Dermis microvascular lymphatic vessel endothelial cell (primary cell): ENCODE data around the gene TMPRSS4. TPM values are rescaled to one million over a fixed set of nuclear protein-coding genes. Genes with fewer than 3 reads are reported as not detected.

Experiments
- DNase-seq, 2 donors: peaks; one replicate each; pipeline versions ENCODE4 v3.0.0 to v3.0.0-alpha.2; 2010; ENCODE audit warnings: low read depth in 2 of 2
- total RNA-seq: library from RNA; depleted of rRNA; stranded (reverse); fragments of >200 nt; gene quantifications from 2 replicates; pipeline ENCODE4 v1.2.1, GENCODE V29; 2014

Gene TMPRSS4, protein sequence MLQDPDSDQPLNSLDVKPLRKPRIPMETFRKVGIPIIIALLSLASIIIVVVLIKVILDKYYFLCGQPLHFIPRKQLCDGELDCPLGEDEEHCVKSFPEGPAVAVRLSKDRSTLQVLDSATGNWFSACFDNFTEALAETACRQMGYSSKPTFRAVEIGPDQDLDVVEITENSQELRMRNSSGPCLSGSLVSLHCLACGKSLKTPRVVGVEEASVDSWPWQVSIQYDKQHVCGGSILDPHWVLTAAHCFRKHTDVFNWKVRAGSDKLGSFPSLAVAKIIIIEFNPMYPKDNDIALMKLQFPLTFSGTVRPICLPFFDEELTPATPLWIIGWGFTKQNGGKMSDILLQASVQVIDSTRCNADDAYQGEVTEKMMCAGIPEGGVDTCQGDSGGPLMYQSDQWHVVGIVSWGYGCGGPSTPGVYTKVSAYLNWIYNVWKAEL
- total RNA-seq = not detected in 2 replicates

DNA sequence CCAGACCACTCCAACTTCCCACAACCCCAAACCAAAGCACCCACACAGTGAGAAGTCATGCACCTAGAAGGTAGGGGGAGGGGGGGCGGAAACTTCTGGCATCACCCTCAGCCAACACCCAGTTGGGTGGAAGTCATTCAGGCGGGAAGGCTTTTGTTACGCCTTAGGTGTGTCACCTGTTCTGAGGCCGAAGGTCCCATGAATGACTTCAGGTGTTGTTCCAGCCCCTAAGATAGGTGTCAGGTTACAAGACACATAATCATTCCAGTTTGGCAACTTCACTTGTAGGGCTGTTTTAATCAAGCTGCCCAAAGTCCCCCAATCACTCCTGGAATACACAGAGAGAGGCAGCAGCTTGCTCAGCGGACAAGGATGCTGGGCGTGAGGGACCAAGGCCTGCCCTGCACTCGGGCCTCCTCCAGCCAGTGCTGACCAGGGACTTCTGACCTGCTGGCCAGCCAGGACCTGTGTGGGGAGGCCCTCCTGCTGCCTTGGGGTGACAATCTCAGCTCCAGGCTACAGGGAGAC is at the start of gene TMPRSS4:
Gene TMPRSS4, plus strand, starts transcription at position 325 of the 528 bp plus-strand sequence. CDS start 225 bp downstream, outside the sequence.
- no peak for DNase-seq

DNA sequence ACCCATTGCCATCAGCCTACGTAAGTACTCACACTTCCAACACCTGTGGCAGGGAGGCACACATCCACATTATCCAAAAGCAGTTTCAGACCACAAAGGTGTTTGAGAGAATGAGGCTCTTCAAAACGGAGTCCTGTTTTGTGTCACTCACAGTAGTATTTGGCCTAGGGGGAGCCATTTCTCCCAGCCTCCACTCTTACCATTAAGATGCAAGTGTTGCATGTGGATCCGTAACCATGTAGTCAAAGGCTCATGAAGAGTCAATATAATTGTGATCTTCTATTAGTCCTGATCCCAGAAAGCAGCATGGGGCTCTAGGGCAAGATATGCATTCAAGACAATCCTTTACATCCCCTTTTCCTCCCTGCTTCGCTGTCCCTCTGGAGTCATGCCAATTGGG is 49.2 kb upstream of the TMPRSS4 start:
- DNase-seq = no peak

DNA sequence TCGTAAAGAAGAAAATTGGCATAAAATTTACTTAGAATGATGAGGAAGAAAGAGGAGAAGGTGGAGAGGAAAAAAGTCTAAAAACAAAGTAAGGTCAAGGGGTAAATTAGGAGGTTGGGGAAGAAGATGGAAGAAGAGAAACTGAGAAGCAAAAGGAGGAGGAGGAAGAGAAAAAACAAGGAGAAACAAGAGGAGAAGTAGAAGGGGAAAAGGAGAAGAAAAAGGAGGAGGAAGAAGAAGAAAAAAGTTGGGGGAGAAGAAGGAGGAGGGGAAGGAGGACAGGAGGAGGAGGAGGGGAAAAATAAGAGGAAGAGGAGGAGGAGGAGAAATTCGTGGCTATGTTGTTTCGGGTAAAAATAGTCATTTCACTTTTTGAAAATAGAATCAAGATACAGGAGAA is 48.3 kb upstream of the TMPRSS4 start:
- no peak for DNase-seq

DNA sequence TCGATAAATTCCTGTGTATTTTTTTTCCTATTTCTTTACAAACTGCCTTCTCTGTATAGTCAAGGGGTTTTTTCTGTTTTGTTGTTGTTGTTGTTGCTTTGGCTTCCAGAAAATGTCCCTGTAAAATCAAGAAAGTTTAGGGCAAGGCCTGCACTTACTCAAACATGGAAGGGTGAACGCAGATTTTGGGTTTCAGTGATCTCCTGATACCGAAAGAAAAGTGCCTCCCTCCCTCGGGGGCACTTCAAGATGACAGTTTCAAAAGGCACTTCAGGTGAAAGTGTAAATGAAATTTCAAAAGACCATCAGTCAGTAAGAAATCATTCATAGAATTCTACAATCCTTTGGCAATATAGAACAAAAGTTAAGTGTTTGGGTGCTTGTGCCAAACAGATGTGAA is 43.4 kb upstream of the TMPRSS4 start:
- DNase-seq = no peak

DNA sequence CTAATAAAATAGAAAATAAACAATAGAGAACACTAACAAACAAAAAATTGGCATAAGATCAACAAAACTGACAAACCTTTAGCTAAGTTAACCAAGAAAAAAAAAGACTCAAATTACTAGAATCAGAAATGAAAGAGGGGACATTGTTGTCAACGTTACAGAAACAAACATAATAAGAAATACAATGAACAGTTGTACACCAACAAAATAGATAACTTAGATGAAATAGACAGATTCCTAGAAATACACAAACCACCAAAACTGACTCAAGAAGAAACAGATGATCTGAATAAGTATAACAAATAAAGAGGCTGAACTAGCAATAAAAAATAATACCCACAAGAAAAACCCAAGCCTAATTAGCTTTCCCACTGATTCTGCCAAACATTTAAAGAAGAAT is 34.7 kb upstream of the TMPRSS4 start:
- no peak for DNase-seq

DNA sequence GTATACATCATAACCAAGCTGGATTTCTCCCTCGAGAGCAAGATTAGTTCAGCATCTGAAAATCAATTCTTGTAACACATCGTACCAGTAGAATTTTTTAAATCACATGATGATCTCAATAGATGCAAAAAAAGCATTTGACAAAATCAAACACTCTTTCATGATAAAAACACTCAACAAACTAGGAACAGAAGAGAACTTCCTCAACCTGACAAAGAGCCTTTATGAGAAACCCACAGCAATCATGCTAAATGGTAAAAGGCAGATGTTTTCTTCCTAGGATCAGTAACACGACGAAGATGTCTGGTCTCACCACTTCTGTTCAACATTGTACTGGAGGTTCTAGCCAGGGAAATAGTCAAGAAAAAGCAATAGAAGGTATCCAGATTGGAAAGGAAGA is 34.1 kb upstream of the TMPRSS4 start:
- DNase-seq = no peak

DNA sequence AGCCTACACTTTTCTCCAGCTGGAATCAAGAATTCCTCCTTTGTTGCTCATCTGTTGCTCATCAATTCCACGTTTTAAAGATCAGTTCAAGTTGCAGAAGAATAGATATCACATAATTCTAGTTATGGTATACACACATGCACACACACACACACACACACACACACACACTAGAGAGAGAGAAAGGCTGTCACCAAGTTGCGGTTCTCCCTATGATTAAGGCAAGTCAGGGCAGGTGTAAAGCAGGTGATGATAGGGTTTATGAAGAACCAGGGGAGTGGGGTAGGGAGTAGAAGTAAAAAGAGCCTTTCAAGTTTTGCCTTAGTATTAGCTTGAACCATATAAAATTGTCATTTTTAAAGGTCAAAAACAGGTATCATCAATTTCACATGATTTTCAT is 31.7 kb upstream of the TMPRSS4 start:
- no peak for DNase-seq

DNA sequence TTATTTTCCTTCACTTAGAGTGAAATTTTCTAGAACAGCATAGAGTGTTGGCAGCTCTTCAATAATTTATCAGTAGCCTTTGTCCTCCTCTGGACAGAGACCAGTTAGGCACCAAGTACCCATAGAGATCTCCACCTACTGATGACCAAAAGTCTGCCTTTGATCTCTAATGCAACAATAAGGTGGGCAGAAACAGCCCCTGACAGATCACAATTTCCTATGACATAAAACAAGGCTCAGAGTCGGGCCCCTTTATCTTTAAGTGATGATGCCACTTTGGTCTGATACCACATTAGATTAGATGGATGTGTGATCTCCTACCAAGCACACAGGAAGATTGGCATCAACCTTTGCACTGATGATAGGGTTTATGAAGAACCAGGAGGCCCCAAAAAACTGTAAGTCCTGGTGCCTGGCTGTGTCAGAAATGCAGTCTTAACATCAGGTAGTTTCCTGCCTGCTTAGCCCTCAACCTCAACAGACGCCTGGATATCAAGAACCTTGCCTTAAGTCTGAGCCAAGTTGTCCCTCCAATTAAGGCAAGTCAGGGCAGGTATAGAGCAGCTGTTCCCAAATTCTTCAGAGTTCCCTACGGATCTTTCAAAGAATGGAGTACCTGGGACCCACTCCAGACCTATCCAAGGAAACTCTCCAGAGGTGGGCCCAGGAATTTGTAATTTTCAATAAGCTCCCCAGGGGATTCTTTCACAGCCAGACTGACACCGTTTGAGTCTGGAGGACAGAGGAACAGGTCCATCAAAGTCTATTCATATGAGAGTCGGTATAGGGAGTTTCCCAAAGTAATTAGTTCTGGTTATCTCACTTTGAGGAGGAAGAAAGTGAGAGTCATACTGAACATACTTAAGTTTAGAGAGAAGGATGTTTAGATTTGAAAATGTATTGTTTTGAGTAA is 30.6 kb upstream of the TMPRSS4 start:
- DNase-seq = no peak

DNA sequence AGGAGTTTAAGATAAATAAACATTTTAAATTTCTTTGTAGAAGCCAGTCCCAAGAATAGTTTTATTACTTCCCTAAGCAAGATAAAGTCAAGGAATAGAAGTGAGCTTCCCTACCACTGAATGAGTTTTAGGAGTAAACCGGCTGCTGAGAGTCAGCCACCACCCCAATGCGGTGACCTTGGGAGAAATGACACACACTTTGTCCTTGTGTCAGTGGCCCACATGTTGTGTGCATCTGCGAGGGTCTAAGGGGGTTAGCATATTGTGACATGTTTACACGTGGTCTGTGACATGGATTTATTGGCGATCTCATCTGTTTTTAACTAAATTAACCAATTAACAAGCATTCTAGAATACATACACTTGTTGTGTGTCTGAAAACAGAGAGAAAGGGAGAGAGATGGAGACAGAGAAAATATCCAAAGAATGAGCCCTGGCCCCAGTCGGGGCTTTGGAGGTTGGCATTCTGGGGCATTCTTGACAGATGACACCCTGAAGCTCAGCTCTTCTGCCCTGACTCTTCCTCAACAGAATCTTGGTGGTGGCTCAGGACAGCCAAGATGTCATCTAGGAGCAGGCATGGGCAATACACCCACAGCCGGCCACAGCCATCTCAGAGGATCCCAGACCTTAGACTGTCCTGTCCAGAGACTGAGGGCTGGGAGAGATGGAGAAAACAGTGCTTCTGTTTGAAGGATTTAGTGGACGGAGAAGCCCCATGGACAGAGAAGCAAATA is 29.7 kb upstream of the TMPRSS4 start:
- DNase-seq = no peak

DNA sequence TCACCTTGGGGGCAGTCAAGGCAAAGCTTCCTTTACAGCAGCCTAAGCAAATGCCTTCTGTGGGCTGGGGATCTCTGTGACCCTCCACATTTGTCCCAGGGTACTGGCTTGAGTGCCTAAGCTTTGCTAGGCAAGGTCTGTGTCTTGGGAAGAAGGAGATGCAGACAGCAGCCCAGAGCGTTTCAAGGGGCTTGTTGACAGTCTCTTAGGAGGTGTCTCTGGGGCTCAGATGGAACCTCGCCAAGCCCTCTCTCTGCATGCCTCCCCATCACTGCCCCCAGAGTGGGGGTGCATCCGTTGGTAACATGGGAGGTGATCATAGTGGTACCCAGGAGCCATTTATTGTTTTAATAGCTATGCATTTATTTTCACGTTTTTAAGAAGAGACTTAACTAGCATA is 29.1 kb upstream of the TMPRSS4 start:
- DNase-seq = no peak

DNA sequence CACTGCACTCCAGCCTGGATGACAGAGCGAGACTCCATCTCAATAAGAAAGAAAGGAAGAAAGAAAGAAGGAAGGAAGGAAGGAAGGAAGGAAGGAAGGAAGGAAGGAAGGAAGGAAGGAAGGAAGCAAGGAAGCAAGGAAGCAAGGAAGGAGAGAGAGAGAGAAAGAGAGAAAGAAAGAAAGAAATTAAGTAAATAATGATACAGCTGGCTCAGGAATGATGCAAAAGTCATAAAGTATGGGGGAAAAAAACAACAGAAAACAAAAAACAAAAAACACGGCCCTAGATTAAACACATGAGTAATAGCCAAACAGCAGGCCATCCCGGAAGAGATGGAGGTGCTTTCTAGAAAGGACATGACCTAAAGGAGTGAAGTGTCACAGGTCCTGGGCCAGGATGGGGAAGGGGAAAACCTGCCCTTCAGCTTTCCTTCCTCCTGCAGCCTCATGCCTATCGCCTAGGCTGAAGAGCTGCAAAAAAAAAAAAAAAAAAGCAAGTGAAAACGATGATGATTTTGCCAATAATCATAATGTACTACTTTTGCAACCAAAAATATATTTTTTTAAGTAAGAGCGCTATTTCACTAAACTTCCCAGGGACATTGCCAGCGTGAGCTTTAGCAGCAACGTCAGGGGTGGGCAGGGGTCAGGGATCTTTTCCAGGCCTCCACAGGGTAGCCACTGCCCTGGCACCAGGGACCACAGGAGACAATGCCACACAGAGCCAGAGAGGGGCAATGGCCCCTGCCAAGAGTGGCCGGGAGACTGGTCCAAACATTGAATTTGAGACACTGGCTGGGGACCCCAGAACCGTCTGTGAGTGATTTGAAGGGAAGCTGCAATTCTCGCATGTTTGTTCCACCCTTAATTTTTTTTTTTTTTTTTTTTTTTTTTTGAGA is 28.2 kb upstream of the TMPRSS4 start:
- no peak for DNase-seq

DNA sequence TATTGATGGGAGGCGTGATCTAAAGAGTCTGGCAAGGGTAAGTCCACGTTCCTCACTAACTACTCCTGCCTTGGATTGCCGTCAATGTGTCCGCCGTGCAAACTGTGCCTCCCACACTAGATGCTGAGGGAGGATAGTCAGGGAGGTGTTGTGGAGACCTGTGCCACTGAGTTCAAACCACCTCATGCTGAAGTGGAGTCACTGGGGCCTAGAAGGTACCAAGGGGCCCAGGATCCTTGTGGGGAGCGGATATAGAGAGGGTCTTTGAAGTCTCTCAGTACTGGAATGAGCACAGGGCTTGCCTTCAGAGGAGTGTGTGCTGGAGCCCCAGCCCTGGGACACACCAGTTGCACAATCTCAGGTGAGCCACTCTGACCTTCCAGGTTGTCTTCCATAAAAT is 27.1 kb upstream of the TMPRSS4 start:
- no peak for DNase-seq

DNA sequence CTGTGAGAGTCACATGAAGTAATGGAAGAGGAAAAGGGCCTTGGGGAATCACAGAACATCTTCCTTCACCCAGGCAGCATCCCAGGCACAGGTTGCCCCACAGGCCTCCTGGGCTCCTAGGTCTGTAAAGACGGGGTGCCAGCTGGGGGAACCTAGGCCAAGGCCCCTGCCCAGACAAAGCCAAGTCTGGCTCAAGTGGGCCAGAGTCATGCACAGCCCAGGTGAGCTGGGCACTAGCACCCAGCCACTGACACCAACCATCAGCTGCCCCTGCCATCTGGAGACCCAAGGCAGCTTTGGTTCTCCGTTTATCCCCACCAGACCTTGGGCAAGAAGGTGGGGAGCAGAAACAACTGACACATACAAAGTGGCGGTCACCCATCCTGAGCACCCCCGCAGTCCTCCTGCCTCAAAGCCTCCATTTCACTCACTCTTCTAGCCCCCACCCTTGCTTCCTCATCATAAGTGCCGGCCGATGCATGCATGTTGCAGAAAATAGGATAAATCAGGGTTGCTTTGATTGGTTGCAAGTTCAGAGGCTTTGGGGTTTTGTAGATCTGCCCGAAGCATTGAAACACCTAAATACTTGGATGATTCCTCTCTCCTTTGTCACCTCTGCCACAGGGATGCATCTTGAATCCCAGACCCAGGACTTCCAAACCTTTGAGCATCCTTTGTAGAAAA is 26.5 kb upstream of the TMPRSS4 start:
- no peak for DNase-seq

DNA sequence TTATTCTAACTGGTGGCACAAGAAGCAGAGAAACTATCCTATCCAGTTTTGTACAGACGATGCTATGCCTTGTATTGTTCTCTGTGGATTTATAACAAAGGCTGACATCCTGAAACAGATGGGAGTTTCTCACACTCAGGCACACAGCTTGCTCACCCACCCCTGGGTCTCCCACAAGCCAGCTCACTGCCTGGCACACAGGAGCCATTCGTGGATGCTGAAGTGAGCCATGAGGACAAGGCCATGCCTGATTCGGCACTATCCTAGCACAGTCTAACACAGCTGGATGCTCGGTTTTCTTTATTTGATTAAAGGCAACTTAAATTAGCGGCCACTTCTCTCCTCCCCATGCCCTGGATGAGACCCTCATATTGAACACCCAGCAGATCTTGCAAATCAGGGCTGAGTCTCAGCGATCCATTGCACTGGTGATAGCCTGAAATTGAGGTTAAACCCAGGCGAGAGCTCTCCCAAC is 25.7 kb upstream of the TMPRSS4 start:
- no peak for DNase-seq

DNA sequence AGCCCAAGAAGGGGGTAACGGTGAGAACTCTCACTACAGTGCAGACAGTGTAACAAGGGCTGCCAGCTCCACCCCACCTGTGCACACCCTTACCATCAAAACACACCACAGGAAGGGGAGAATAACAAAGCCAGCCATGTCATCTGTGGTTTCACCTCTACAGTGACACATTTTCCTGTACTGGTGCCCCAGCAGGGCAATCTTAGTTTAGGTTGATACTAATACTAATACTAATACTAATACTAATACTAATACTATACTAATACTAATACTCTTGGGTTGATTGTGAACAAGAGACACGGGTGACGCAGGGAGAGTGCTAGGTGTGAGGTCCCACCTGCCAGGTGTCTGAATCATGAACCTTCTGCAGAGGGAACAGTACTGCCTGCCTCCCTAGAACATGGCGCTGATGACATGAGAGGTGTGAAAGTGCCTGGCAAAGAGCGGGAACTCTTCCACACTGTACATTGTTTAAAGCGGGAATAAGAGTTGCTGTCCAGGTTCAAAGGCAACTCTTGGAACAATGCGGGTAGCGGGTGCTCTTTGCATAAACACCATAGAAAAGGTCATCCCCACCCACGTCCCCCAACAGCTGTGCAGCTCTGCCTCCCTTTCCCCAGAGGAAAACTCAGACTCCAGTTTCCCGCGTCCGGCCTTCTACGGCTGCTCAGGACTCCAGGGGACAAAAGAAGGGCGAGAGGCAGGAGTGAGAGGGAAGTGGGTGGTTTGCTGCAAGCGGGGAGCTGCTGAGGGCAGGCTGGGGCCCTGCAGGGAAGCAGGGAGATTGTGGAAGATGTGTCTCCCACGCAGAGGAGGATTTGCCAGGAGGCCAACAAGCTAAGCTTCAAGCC is 25.0 kb upstream of the TMPRSS4 start:
- no peak for DNase-seq

DNA sequence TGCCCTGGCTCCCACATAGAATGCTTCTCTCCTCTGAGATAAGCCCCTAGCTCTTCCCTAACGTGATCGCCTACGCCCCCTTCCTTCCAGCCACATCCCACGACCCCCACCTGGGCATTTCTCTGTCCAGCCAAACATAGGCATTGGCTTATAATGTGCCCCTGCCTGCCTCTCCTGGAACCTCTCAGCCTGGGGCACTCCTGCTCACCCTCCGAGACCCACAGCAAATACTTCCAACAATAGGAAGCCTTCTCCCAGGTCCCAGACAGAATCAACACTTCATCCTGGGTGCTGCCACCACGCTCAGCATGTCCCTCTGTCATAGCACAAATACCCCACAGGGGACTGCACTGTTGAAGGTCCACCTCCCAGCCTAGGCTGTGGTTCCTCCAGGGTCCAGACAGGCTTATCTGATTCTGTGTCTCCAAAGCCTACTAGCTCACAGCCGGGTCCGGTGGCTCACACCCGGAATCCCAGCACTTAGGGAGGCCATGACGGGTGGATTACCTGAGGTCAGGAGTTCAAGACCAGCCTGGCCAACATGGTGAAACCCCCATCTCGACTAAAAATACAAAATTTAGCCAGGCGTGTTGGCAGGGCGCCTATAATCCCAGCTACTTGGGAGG is 24.2 kb upstream of the TMPRSS4 start:
- DNase-seq = no peak

DNA sequence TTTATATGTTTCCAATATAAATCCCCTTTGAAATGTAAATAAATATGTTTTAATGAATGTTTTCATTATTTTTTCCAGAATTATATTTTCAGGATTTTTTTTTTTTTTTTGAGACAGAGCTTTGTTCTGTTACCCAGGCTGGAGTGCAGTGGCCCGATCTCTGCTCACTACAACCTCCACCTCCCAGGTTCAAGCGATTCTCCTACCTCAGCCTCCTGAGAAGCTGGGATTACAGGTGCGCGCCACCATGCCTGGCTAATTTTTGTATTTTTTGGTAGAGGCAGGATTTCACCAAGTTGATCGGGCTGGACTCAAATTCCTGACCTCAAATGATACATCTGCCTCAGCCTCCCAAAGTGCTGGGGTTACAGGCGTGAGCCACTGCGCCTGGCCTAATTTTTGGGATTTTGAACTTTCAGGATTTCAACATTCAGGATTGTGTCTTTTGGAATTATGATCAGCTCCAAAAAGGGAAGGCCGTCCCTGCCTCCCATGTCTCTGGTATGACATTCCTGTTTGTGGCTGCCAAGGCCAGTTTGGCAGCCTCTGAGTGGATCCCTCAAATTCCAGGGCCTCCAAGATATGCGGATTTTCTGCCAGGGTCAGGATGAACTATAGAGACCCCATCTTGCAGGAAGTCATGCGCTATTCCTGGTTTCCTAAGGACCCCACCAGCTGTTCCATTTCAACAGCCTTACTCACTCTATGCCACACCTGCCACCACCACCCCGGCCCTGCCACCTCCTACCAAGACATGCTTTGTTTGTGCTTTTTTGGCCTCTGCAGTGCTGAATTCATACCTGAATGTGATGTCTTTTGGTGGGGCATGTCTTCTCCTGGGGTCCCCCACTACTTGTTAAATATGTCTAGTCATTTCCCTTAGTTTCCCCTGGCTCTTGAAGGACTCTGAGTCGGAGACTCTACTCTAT is 21.9 kb upstream of the TMPRSS4 start:
- DNase-seq = no peak
